NCI-H524 (cell line): Measurements from ENCODE around the gene CCNYL1.
"Not testable (repeated sequence)": the region's sequence is repeated elsewhere in the genome, so short reads cannot be mapped to it uniquely, and the experiment has no call there.

Experiments used
- DNase-seq, 2 experiments: peaks; one replicate each; lab custom pipeline; 2025; lab: John Stamatoyannopoulos, UW

Gene CCNYL1

DNA sequence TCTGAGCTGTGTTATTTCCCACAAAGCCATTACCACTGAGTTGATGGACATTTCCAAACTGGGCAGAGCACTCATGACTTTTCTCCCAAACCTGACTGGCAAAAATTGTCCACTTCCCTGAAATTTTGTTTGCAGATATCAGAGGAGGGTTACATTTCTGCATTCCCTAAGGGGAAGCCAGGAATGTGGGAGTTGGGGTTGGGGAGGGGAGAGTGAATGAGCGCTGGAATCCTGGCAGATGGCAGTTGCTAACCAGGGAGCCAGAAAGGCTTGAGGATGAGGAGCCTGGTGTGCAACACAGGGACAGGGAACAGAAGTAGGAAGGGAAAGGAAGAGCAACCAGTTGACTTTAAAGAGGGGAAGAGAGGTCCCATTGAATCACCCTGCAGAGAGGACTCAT is 14.0 kb upstream of the CCNYL1 start:
- DNase-seq, result no peak

DNA sequence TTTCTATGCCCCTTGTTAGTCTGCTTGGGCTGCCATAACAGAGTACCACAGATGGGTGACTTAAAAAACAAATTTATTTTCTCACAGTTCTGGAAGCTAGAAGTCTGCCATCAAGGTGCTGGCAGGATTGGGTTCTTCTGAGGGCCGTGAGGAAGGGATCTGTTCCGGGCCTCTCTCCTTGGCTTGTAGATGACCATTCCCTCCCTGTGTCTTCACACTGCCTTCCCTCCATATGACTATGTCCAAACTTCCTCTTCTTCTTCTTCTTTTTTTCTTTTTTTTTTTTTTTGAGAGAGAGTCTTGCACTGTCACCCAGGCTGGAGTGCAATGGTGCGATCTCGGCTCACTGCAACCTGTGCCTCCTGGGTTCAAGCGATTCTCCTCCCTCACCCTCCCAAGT is 13.1 kb upstream of the CCNYL1 start:
- DNase-seq, result no peak

DNA sequence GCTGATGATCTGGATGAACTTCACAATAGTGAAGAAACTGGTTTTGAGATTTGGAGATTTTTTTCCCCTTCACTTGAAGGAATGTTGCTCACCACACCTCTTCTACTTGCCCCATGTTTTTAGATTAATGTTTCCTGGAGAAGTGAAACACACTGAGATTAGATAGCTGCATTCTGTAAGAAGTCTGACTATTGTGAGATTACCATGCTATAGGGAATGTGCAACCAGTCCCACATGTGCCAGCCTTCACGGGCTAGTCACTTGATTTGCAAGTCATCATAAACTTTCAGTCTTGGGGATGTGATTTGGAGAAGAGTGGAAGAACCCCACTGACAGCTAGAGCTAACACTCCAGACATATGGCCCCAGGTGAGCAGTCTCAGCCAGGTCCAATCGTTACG is 7.4 kb upstream of the CCNYL1 start:
- no peak for DNase-seq

DNA sequence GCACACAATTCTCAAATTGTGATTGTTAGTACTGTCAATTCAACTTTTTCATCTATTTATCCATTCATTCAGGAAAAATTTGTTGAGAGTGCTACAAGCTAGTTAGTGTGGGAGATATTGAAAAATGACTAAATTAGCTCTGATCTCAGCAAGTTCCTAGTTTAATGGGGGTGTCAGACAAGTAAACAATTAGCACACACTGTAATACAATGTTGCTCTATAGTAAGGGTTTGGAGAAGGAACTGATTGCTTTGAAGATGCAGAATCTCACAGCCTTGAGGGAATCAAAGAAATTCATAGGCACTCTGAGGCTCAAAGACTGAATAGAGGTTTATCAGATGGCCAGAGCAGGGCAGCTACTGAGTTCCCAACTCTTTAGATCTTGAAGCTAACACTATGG is 6.8 kb upstream of the CCNYL1 start:
- no peak for DNase-seq

DNA sequence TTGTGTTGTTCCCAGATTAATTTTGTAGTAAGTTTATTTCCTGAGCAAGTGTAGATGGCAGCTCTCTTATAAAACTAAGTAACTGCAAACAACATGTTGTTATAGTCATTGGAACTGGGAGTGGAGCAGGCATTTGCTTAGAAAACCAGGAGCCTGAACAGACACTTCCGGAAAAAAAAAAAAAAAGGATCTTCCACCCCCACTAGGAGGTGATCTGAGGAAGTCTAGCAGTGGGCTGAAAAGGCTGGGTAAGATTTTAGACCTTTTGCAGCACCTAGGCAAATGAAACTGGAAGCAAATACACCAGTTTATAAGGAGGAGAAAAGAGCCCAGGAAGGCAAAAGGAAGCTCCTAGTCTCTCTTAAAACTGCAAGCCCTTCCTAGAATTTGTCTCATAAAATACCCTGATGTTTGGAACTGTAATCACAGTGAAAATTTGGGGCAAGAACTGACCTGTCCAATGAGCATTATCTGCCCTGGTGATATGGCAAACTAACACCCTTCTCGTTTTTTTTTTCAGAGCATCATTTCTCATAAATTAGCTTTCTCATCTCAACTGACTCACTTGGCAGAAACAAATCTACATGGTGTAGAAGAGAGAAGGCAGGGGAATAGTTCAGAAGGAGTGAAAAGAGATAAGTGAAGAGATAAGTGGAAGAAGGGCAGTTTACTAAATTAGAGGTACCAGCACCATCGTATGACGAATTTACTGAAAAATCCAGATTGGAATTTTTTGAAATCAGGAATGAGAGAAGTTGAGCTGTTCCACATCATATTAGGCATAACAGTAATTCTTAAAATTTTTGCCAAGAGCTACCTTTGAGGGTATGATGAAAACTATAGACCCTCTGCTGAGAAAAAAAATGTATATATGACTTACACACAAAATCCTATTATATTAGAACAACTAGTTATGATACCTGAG is 4.2 kb upstream of the CCNYL1 start:
- no peak for DNase-seq

DNA sequence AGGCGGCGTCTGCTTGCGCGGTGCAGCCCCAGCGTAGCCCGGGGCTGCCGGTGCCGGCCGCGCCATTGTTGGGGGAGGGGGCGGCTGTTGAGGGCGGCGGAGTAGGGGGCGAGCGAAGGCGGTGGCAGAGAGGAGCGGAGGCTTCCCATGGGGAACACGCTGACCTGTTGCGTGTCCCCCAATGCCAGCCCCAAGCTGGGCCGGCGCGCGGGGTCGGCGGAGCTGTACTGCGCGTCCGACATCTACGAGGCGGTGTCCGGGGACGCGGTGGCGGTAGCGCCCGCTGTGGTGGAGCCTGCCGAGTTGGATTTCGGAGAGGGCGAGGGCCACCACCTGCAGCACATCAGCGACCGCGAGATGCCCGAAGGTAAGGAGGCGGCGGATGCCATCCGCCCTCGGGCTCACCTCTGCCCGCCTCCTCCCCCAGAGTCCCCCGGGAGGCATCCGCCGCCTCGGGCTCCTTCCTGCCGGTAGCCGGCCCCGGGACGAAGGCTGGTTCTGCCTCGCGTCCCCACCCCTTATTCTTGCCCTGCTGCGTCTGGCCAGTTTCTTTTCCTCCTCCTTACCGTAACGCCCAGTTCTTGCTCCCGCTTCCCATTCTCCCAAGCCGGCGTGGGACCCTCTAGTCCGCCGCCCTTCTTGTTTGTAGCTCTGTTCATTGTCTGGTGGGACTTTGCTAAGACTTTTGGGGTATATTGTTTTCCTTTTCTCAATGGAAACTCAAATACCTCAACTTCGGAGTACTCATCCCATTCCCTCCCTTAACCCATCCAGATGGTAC is 500 bp downstream of the CCNYL1 start:
- DNase-seq, result peak; percentile 18 to 22

DNA sequence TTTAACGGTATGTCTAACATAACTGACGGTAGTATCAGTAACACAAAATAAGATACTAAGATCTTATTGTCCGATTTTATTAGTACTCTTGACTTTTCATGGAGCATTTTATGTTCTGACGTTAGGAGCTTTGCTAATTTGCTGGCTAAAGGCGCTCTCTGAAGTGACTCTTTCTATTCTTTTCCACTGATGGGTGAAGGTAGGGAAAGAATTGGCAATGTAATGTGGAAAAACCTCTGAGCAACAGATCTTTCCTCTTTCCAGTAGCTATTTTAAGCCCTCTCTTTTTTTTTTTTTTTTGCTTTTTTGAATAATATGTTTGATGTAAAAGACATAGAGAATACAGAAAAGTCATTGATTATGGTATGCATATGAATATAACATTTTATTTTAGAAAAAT is 4.6 kb downstream of the CCNYL1 start:
- no peak for DNase-seq

DNA sequence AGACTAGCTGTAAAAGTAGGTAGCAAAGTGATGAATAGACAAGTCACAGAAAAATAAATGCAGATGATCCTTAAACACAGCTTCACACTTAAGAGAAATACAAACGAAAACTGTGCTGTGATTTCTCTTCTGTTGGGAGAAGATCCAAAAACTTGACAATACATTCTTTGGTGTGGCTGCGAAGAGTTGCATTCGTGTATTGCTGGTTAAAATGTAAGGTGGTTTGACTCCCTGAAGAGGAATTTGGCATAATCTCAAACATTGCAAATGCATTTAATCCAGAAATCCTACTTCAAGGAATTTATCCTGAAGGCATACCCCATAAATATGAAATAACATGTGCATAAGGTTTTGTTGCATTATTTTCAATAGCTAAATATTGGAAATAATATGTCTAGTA is 7.1 kb downstream of the CCNYL1 start:
- no peak for DNase-seq

DNA sequence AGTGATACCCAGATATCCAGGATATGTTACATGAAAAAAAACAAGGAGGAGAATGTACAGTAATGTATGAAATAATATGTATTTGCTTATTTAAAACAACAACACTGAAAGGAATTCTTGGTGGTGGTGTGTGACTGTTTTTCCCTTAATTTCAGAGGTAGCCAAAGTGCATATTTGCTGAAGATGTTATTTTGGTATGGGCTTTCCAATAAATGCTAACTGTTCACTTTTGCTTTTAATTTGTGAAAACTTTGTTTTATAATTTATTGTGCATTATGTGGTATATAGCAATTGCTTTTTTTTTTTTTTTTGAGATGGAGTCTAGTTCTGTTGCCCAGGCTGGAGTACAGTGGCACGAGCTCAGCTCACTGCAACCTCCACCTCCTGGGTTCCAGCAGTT is 7.6 kb downstream of the CCNYL1 start:
- no peak for DNase-seq

DNA sequence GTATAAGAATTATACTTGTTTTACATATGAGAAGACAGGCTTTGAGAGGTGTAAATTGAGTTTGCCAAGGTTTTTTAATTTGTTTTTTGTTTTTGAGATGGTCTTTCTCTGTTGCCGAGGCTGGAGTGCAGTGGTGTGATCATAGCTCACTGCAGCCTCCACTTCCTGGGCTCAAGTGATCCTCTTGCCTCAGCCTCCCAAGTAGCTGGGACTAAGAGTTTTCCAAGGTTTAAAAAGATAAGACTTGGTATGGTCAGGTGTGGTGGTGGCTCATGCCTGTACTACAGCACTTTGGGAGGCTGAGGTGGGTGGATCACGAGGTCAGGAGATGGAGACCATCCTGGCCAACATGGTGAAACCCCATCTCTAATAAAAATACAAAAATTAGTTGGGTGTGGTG is 8.2 kb downstream of the CCNYL1 start:
- DNase-seq, result not testable (repeated sequence)

DNA sequence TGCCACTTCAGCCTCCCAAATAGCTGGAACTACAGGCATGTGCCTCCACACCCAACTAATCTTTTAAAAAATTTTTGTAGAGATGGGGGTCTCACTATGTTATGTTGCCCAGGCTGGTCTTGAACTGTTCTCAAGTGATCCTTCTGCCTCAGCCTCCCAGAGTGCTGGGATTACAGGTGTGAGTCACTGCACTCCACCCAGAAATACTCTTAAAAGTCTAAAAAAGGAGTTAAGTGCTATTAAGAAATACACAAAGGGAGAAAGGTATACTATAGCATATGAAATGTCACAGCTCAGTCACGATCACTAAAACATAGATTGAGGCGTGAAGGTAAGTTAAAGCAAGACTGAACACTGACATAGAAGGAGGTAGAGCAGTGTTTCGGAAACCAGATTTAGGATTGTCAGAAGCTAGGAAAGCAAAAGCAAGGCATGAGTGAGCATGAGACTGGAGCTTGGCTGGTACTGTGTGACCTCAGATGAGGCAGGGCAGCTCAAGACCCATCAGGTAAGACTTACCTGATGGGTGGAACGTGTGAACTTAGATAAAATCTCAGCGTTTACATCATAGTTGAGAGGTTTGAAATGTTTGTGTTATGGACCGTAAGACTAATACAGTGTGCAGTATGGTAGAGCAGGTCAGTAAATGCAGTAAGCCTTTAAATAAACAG is 9.2 kb downstream of the CCNYL1 start:
- DNase-seq, result no peak

DNA sequence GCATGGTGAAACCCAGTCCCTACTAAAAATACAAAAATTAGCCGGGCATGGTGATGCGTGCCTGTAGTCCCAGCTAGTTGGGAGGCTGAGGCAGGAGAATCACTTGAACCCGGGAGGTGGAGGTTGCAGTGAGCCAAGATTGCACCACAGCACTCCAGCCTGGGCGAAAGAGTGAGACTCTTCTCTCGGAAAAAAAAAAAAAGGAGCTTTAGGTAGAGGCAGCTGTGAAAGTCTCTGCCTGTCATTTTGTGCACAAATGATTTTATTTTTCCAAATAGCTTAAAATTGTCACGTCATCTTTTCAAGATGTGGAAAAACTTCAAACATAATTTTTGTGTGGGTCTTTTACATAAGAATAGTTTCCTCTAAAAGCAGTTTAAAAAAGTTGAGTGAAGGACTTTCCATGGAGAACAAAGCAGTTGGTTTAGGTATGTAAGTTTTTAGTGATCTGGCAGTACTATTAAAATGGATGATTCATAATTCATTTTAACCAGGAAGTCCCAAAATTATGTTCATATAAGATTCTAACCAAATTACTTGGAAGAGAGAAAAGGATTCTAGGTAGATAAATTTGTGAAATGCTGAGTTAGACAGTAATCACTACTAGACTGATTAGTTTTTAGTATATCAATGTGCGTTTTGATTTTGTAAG is 11.5 kb downstream of the CCNYL1 start:
- no peak for DNase-seq

DNA sequence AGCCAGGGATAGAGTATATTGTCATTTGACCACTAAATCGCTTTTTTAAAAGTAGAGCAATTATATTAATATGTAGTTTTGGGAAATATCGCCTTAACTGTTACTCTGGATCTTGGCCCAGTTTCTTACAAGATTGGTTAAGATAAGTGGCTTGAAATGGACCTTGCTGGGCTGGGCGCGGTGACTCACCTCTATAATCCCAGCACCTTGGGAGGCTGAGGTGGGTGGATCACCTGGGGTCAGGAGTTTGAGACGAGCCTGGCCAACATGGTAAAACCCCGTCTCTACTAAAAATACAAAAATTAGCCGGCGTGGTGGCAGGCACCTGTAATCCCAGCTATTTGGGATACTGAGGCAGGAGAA is 12.0 kb downstream of the CCNYL1 start:
- DNase-seq, result not testable (repeated sequence)

DNA sequence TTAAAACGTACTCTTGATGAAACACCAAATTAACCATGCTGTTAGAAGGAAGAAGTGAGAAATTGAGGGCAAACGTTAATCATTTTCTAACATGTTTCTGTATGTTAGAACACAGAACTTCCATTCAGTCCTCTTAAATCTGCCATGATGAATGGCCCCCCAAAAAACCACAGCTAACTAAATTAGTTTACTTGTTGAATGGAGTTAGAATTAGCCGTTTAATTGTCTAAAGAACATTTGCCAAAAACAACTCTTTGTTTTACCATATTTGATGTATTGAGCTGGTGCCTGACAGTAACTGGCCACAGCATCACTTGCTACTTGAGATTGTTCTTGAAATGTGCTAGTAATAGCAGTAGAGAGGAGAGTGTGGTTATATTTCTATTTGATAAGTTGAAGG is 12.7 kb downstream of the CCNYL1 start:
- no peak for DNase-seq

DNA sequence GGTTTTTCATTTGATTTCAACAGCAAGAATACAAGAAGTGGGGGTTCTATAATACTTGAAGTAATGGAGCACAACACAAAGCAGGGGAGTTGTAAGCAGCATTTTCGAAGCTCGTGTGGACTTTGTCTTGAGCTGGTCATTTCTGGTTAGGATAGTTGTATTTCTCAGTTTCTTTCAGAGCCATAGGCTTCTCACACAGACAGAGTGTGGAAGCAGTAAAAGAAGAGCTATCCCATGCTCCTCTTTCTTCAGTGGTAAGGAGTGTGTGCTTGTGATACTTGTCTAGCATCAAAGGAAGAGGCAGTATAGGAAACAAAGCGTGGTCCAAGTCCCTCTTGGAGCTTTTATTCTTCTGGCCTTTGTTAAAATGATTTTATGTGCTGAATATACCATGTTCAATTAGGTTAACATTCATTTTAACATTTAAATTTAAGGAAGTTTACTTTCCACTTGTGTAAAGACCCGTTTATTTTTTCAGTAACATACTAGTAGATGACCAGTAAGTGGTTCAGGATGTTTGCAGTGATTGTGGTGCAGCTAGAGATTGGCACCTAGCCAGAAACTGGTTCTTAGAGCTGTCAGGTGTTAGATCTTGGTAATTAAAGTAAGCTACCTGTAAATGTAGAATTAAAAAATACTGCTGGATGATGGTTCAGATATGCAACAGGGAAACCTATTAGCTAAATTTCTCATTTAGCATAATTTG is 14.6 kb downstream of the CCNYL1 start:
- peak in 1 of 2 experiments; percentile 16 for DNase-seq

DNA sequence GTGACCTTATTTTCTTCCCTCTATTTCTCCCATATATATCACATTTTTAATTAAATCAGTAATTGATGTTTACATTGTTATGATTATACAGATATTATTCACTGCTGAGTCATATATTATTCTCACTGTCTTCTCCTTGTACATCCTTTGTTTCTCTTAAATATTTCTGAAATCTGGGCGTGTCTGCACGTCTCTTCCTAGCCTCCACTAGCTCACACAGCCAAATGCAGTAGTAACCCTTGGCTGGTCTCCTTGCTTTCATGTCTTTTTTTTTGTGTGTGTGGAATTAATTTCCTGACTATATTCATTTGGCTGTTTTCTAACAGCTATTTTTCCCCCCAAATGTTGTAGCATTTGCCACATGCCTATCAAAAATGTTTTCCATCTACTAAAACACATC is 15.8 kb downstream of the CCNYL1 start:
- no peak for DNase-seq

DNA sequence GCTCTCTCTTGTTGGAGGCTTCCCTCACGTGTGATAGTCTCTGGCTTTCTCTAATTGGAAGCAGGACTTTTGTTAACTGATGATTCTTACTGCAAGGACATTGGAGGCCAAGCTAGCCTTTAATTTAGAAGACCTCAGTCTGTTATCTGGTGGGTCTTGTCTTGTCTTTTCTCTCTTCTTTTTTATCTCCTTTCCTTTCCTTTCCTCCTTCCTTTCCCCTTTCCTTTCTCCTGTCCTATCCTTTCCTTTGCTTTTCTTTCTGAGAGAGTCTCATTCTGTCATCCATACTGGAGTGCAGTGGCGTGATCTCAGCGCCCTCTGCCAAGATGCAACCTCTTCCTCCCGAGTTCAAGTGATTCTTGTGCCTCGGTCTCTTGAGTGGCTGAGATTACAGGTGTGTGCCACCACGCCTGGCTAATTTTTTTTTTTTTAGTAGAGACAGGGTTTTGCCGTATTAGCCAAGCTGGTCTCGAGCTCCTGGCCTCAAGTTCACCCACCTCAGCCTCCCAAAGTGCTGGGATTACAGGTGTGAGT is 18.1 kb downstream of the CCNYL1 start:
- no peak for DNase-seq

DNA sequence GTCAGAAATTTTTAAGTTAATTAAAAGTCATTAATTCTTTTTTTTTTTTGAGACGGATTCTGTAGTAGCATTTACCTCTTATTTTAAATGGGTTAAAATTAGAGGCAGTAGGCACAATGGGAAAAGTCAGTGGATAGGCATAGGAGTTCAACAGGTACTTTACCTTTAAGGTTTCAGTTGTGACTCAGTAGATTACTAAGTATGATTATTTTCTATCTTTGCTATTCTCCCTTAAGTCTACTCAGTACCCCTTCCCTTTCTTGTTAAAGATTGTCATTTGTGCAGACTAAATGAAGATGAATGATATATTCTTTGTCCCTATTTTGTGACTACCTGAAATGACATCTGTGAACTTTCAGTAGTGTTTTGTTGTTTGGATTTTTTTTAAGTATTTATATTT is 19.7 kb downstream of the CCNYL1 start:
- no peak for DNase-seq

DNA sequence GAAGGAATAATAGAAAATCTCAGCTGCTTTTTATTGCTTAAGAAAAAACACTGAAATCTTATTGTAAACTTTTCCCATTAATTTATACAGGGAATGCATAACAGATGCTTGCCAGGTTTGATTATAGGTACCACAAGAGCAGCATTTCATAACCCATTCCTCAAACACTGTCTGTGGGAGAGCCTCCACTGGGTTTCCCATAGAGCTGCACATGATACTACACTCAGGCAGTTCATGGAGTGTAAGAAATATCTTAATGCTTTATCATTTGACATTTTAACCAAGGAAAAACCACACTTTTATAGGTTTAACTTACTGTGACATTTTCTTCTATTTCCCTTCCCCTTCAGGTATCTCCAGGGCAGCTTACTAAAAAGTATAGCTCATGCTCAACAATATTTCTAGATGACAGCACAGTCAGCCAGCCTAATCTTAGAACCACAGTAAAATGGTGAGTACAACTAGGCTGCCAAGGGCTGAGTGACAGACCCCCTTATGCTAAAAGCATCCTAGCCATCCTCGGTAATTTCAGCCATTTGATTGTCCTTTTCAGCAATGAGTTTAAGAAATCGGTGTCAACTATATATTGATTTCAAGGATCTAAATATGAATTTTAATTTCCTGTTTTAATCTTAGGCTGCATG is 22.3 kb downstream of the CCNYL1 start:
- DNase-seq, result no peak

DNA sequence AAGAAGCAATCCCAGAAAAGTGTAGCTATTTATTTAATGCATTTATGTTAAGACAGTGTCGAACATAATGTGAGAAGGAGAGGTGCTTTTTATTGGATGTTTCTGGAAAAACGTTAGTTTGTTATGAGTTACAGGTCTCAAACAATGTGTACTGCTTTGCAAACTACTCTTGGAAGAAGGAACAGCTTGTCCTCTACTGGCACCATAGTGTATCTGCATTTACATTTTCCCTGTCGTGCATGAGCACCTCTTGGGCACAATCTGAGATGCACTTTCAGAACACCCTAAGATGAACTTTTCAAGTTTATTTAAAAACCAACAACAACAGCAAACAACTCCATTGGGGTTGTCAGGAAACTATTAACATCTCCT is 22.8 kb downstream of the CCNYL1 start:
- peak in 1 of 2 experiments; percentile 36 for DNase-seq
